HG03095 (cell line): ENCODE measurements around the gene PLCG2.
A peak's percentile ranks its signal among the peaks of the same experiment; 100 is the strongest.
"Not testable (repeated sequence)": the region's sequence is repeated elsewhere in the genome, so short reads cannot be mapped to it uniquely, and the experiment has no call there.

ENCODE experiments used
- ATAC-seq: cut with Tn5 transposase; IDR thresholded peaks from one replicate; pipeline ENCODE4 v1.9.1; 2021; ENCODE audit warnings: moderate library complexity; ENCODE audit not compliant: unreplicated experiment

PLCG2 gene

DNA sequence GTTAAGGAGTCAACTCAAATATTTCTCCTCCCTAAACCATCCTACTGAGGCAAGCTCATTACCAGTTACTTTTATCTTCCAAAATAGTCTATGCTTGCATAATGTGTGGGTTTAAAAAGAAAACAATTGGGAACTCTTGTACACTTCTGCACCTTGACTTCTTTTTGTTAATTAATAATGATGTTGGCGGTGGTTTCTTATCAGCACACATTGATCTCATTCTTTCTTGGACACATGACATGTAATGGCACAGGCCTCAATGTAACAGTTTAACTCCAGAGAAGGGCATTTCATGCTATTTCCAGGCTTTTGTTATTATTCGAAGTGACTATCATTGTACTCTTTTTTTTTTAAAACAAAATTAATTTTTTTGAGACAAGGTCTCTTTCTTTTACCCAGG, 7.8 kb downstream of the PLCG2 start:
- no peak for ATAC-seq

DNA sequence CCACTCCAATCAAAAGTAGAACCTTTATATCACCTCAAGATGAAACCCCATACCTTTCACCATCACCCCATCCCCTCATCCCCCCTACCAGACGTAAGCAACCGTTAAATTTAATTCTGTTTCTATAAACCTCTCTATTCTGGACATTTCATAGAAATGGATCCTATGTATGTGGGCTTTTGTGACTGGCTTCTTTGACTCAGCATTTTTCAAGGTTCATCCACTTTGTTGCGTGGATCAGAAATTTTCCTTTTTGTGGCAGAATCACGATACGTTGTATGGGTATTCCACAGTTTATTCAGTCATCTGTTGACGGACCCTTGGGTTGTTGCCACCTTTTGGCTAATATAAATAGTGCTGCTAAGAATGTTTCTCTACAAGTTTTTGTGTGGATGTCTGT, 8.6 kb downstream of the PLCG2 start:
- no peak for ATAC-seq

GRCh38 chr16:81790277-81790676, 11.2 kb downstream of the PLCG2 start:
- no peak for ATAC-seq

GRCh38 chr16:81790830-81791435, 11.8 kb downstream of the PLCG2 start:
- ATAC-seq, result no peak

- ATAC-seq, result no peak
Measured at GRCh38 chr16:81792828-81793227, 13.7 kb downstream of the PLCG2 start.

DNA sequence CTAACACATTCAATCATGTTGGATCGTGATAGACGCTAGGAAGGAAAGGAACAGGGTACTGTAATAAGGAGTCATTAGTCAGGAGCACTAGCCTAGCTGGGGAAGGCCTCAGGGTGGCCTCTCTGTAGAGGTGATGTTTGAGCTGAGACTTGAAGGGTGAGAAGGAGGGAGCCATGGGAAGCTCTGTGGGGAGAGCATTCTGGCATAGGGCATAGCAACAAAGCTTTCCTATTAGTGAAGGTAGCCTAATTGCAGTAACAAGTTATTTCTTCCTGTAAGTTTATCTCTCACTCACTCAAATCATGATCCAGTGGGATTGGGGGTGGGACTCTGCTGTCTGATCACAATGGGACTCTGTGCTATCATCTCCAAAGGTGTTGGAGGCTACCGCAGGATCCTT, 16.1 kb downstream of the PLCG2 start:
- no peak for ATAC-seq

DNA sequence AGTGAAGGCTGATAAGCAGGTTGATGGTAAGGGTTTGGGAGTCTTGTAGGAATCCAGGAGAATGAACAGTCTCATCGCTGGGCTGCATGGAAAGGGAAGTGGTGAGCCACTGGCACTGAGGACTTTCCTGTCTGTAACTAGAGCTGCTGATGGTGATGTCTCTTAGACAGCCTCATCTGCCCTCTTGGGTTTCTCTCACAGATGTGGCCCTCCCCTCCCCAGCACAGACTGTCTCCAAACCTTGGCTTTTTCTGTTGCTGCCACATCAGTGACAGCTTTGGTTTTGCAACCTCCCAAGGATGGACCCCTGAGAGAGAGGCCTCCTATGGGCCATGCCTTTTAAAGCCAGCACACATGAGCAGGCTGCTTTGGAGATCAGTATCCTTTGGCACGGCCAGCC, 16.9 kb downstream of the PLCG2 start:
- ATAC-seq, result no peak

DNA sequence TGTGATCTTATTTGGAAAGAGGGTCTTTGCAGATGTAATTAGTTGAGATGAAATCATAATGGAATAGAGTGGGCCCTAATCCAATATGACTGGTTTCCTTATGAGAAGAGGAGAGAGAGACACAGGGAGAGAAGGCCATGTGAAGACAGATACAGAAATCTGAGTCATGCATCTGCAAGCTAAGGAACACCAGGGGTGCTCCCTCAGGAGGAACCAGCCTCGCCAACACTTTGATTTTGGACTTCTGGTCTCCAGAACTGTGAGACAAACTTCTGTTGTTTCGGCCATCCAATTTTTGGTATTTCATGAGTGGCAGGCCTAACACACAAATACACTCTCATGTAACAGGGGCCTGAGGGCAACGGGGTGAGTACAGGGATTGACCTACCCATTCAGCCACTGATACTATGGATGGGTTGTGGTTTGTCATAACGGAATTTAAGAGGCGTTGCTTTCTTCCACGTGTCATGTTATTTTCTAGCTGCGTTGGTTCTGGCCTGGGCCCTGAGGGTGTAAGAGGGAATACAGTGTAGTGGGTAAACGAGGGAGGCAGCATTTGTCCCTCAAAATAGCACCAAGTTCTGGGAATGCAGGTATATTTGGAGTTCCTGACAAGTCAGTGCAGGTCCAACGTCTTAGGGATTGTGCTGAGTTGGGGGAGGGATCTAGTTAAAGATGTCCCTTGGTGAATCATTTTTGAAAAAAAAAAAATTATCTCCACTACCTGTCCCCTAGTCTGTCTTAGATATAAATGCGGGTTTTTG, 17.7 kb downstream of the PLCG2 start:
- ATAC-seq, result no peak

DNA sequence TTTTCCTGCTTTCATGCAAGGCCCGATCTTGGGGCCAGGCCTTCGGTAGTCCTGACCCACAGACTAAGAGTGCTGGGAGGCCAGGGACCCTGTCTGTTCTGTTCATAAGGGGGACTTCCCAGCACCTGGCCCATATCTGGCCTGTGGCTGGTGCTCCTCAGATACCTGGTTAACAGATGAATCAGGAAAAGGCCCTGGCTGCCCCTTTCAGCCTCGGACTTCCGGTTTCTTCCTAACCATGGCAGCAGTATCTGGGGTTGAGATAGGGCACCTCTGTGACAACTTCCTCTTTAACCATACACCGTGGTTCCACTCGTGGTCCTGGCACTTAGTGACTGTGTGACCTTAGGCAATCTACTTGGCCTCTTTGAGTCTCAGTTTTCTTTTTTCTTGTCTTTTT, 18.4 kb downstream of the PLCG2 start:
- ATAC-seq, result peak; percentile 42

DNA sequence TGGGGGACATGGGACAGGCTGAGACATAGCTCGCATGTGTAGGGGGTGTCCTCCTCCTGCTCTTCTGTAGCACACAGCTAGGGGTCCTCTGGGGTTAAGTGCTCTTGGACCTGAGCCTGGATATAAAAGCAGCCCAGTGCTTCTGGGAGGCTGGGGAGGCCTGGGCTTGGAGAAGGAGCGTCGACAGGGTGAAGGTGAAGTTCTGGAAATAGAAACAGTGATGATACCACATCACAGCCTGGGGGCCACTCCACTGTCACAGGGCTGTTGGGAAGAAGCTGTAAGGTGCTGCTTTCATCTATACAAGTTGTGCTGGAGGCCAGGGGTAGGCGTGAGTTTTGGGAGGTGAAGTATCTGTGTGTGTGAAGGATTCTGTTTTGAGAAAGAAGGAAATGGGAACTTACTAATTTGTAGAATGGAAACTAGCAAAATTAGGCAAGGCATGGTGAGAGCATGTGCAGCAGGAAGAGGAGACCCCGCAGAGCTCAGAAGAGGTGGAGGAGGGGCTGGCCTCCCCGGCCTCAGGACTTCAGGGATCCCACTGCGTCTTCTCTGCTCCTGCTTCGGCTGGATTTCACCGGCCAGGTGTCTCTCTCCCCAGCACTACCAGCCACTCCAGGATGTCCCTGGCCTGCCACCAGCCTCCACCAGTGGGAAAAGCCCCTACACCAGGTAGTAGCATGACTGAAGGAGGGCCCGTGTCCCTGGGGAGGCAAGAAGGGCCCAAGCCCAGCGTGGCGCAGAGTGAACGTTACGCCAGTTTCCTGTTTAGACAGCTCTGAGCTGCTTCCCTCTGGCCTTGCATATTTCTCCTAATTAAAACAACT, 19.4 kb downstream of the PLCG2 start:
- ATAC-seq, result peak; percentile 40

GRCh38 chr16:81799138-81799504, 20.0 kb downstream of the PLCG2 start:
- no peak for ATAC-seq

DNA sequence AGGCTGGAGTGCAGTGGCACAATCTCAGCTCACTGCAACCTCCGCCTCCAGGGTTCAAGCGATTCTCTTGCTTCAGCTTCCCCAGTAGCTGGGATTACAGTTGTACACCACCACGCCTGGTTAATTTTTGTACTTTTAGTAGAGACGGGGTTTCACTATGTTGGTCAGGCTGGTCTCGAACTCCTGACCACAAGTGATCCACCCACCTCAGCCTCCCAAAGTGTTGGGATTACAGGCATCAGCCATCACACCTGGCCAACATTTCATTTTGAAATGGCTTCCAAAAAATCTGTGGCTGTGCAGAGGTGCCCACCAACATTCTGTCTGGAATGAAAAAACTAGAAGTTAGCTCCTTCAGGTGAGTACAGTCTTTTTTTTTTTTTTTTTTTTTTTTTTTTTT, 22.6 kb downstream of the PLCG2 start:
- not testable (repeated sequence) for ATAC-seq

DNA sequence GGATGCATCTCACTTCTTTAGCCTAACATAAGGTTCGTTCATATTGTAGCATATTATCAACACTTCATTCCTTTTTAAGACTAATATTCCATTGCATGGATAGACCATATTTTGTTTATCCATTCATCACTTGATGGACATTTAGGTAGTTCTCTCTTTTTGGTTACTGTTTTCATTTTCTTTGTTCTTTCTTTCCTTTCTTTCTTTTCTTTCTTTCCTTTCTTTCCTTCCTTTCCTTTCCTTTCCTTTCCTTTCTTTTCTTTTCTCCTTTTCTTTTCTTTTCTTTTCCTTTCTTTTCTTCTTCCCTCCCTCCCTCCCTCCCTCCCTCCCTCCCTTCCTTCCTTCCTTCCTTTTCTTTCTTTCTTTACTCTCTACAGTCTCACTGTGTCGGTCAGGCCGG, 24.2 kb downstream of the PLCG2 start:
- ATAC-seq, result no peak

- ATAC-seq, result no peak
Measured at GRCh38 chr16:81804134-81804610, 25.1 kb downstream of the PLCG2 start.

DNA sequence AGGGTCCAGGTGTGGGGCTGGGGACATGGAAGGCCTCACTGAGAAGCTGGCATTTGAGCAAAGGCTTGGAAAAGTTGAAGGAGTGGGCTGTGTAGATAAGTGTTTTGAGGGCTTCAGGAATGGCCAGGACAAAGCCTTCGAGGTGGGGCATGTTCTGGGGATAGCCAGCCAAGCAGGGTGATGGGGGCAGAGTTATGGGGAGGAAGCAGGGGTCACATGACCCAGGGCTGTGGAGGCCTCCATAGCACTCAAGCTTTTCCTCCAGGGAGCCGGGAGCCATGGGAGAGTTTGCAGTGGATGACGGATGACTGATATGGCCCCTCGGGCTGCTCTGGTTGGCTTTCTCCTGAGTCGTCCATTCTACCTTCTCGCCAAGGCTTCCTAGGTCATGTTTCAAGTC, 27.6 kb downstream of the PLCG2 start:
- ATAC-seq, result no peak

- ATAC-seq, result no peak
Measured at GRCh38 chr16:81807767-81808358, 28.8 kb downstream of the PLCG2 start.

DNA sequence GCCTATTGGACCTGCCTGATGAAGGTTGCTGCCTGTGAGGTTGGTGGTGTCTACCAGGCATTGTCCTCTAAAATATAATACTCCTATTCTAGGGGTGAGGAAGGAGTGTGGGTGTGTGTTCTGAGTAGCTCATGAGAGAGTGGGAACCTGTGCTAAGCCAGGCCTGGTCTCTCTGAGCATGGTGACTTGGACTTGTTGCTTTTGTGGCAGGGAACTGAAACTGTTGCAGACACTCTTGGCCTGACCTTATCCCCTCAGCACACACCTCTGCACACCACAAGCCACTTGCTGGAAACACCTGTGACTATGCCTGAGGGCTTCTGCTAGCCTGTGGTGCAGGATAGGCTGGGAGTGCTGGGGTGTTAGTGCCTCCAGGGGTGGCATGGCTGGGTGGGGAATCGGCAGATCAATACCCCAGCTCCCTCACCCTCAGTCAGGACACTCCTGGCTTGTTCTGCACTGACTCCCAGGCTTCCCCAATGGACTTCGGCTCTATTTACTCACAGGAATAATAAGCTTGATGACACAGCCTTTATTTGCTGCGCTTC, 29.9 kb downstream of the PLCG2 start:
- peak; percentile 58 for ATAC-seq

- ATAC-seq, result no peak
Measured at GRCh38 chr16:81809567-81809966, 30.5 kb downstream of the PLCG2 start.

- no peak for ATAC-seq
Measured at GRCh38 chr16:81810361-81810760, 31.3 kb downstream of the PLCG2 start.

- ATAC-seq, result peak; percentile 37
Measured at GRCh38 chr16:81810894-81811538, 31.9 kb downstream of the PLCG2 start.

GRCh38 chr16:81813648-81814047, 34.6 kb downstream of the PLCG2 start:
- no peak for ATAC-seq
